Left lung (tissue), 10 donors: ENCODE data around the gene TMEM222. TPM values are rescaled to one million over a fixed set of nuclear protein-coding genes. Genes with fewer than 3 reads are reported as not detected.

Experiments used
- ATAC-seq: fragments of 200-7000 bp; cut with Tn5 transposase; one replicate; pipeline ENCODE4 v1.9.1; 2020; ENCODE audit warnings: moderate library complexity
- DNase-seq, 4 donors: peaks; one replicate each; pipeline ENCODE4 v3.0.0-alpha.2; 2013 to 2020
- H3K27ac ChIP-seq, 2 donors: fragments of 200-600 bp; sonication (generic) in 1 of 2; one replicate each; pipeline versions ENCODE4 v1.5.0 to v1.8.0; 2020 to 2021
- H3K27me3 ChIP-seq, 2 donors: fragments of 200-600 bp; sonication (generic) in 1 of 2; one replicate each; pipeline versions ENCODE4 v1.5.0 to v1.8.0; 2020 to 2021
- H3K36me3 ChIP-seq, 2 donors: fragments of 200-600 bp; sonication (generic) in 1 of 2; one replicate each; pipeline versions ENCODE4 v1.5.0 to v1.8.0; 2020 to 2021
- H3K4me1 ChIP-seq, 2 donors: fragments of 200-600 bp; one replicate each; pipeline ENCODE4 v1.8.0; 2021
- H3K4me3 ChIP-seq, 2 donors: fragments of 200-600 bp; sonication (generic) in 1 of 2; one replicate each; pipeline versions ENCODE4 v1.5.0 to v1.8.0; 2020 to 2021; ENCODE audit warnings: mild to moderate bottlenecking in 1 of 2
- H3K9me3 ChIP-seq, 2 donors: fragments of 200-600 bp; sonication (generic) in 1 of 2; one replicate each; pipeline versions ENCODE4 v1.5.0 to v1.8.0; 2020 to 2021
- intact Hi-C, 2 donors: fragments of 100-400 bp; cut with DNase I; formaldehyde crosslinking; loops; one replicate each; pipeline versions ENCODE4 v1.11.2 to v1.14.2; 2022
- polyA plus RNA-seq, 6 donors: library from polyadenylated mRNA; unstranded; fragments of 120-200 nt; gene quantifications; one replicate each; pipeline ENCODE4 v1.2.1, GENCODE V29; 2013; ENCODE audit not compliant: insufficient read length in 6 of 6
- total RNA-seq, 2 donors: library from RNA; stranded (reverse); fragmentation: NEBNext Ultra II Directional; extraction: Animal tissue kit (Norgen Biotek cat#: 25700); gene quantifications; one replicate each; pipeline ENCODE4 v1.2.1, GENCODE V29; 2021
- TF ChIP-seq, protein P1 (sequence below), 2 donors: fragments of 200-600 bp; sonication (generic) in 1 of 2; IDR thresholded peaks; one replicate each; pipeline versions ENCODE4 v1.5.0 to v1.8.0; 2021; ENCODE audit warnings: antibody characterized with exemption in 2 of 2
- donor health status: DM: no; HTN: yes; CAD: no.
- donor health status: DM: no; HTN: no; CAD: no.

Gene TMEM222
- total and polyA plus RNA-seq, 8 donors = 29.4 to 40.4 (median 35.7) TPM

- no peak overlapping the region for H3K27ac ChIP-seq
- intact Hi-C loops = no loop called here
- ATAC-seq (no peak), DNase-seq (peak in 1 of 4 donors; percentile 51)
- TF ChIP-seq, protein P1, sequence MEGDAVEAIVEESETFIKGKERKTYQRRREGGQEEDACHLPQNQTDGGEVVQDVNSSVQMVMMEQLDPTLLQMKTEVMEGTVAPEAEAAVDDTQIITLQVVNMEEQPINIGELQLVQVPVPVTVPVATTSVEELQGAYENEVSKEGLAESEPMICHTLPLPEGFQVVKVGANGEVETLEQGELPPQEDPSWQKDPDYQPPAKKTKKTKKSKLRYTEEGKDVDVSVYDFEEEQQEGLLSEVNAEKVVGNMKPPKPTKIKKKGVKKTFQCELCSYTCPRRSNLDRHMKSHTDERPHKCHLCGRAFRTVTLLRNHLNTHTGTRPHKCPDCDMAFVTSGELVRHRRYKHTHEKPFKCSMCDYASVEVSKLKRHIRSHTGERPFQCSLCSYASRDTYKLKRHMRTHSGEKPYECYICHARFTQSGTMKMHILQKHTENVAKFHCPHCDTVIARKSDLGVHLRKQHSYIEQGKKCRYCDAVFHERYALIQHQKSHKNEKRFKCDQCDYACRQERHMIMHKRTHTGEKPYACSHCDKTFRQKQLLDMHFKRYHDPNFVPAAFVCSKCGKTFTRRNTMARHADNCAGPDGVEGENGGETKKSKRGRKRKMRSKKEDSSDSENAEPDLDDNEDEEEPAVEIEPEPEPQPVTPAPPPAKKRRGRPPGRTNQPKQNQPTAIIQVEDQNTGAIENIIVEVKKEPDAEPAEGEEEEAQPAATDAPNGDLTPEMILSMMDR (IDR thresholded peaks at IDR 0.05) = no peak
- H3K4me3 ChIP-seq = no peak overlapping the region
- no peaks in the 10 kb centered on the region for H3K9me3 ChIP-seq
- H3K4me1 ChIP-seq = peaks cover 0 to 10% of the 10 kb centered on the region in 2 donors
- H3K36me3 ChIP-seq = peaks cover 0 to 67% of the 10 kb centered on the region in 2 donors
- no peaks in the 10 kb centered on the region for H3K27me3 ChIP-seq
Observed at GRCh38 chr1:27335506-27336422, 13.8 kb downstream of the TMEM222 start.

DNA sequence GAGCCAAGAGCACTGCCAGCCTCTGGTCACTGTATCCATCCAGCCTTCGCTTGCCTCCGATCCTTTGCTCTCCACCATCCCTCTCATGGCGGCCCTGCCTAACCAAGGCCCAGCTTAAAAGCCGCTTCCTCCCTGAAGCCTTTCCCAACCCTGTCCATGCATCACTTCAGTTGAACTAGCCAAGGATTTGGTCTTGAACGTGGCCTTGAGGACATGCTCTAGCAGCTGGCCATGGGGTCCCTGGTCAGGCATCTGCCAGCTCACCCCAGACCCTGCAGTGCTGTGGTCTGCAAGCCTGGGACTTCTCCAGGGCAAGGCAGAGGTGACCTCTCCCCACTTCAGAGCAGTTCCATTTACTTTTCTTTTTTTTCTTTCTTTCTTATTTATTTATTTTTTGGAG, 14.8 kb downstream of the TMEM222 start:
- Histone ChIP-seq H3K27ac (no peak overlapping the region), H3K4me1 (peaks cover 0 to 20% of the 10 kb centered on the region in 2 donors), H3K9me3 (no peaks in the 10 kb centered on the region), H3K4me3 (no peak overlapping the region), H3K36me3 (peaks cover 0 to 57% of the 10 kb centered on the region in 2 donors), H3K27me3 (no peaks in the 10 kb centered on the region)
- TF ChIP-seq, protein P1 (IDR thresholded peaks at IDR 0.05) = no peak
- no peak for ATAC-seq
- DNase-seq = peak in 1 of 4 donors; percentile 58
- intact Hi-C loops = no loop called here

- TF ChIP-seq, protein P1 (IDR thresholded peaks at IDR 0.05) = no peak
- H3K36me3 ChIP-seq = peaks cover 0 to 37% of the 10 kb centered on the region in 2 donors
- H3K9me3 ChIP-seq = no peaks in the 10 kb centered on the region
- ATAC-seq (no peak), DNase-seq (peak in 1 of 4 donors; percentile 20)
- no peaks in the 10 kb centered on the region for H3K27me3 ChIP-seq
- no peak overlapping the region for H3K4me3 ChIP-seq
- peaks cover 7 to 33% of the 10 kb centered on the region in 2 donors for H3K4me1 ChIP-seq
- intact Hi-C loops = no loop called here
- no peak overlapping the region for H3K27ac ChIP-seq
Observed at GRCh38 chr1:27338751-27339150, 16.8 kb downstream of the TMEM222 start.

GRCh38 chr1:27339213-27339612, 17.2 kb downstream of the TMEM222 start:
- Histone ChIP-seq H3K27me3 (no peaks in the 10 kb centered on the region), H3K27ac (no peak overlapping the region), H3K4me3 (no peak overlapping the region), H3K36me3 (peaks cover 0 to 32% of the 10 kb centered on the region in 2 donors), H3K9me3 (no peaks in the 10 kb centered on the region), H3K4me1 (peaks cover 10 to 38% of the 10 kb centered on the region in 2 donors)
- peak in 1 of 4 donors; percentile 33 for DNase-seq
- TF ChIP-seq, protein P1 (IDR thresholded peaks at IDR 0.05) = no peak
- ATAC-seq = no peak
- intact Hi-C loops = no loop called here

GRCh38 chr1:27341525-27342252, 19.7 kb downstream of the TMEM222 start, which contains the start of gene SYTL1:
SYTL1 (plus strand) TSS chr1:27342022; CDS start chr1:27345335, 3,313 bp downstream.
- Histone ChIP-seq H3K4me3 (peak within 1 kb of the TSS; percentile 28 to 55), H3K4me1 (peaks cover 10 to 44% of the 10 kb centered on the region in 2 donors), H3K36me3 (peaks cover 0 to 15% of the 10 kb centered on the region in 2 donors), H3K9me3 (no peaks in the 10 kb centered on the region), H3K27me3 (no peaks in the 10 kb centered on the region), H3K27ac (peak within 1 kb of the TSS; percentile 62 to 94)
- DNase-seq = peak in 2 of 4 donors; percentile 76 to 92
- intact Hi-C loops = no loop called here
- peak; percentile 84 for ATAC-seq
- TF ChIP-seq, protein P1 (IDR thresholded peaks at IDR 0.05) = no peak
